HUES64 (cell line): ENCODE results near the gene REEP6.
"Not testable (repeated sequence)": the region's sequence is repeated elsewhere in the genome, so short reads cannot be mapped to it uniquely, and the experiment has no call there.

Experiments used
- H3K27ac ChIP-seq: 2 replicates; pipeline ENCODE4 v1.7.0; 2013; ENCODE audit warnings: low read depth, low read length, inconsistent platforms
- H3K27me3 ChIP-seq: 2 replicates; pipeline ENCODE4 v1.6.1; 2013; ENCODE audit warnings: mild to moderate bottlenecking, low read length; ENCODE audit not compliant: insufficient read depth
- H3K36me3 ChIP-seq: 2 replicates; pipeline ENCODE4 v1.6.1; 2013; ENCODE audit warnings: mild to moderate bottlenecking, low read length; ENCODE audit not compliant: insufficient read depth
- H3K4me1 ChIP-seq: 2 replicates; pipeline ENCODE4 v1.6.1; 2013; ENCODE audit warnings: mild to moderate bottlenecking, low read length, moderate library complexity; ENCODE audit not compliant: insufficient read depth
- H3K4me3 ChIP-seq: 2 replicates; pipeline ENCODE4 v1.5.1; 2013; ENCODE audit warnings: mild to moderate bottlenecking, low read length, moderate library complexity
- H3K9ac ChIP-seq: 2 replicates; pipeline ENCODE4 v1.6.1; 2013; ENCODE audit warnings: mild to moderate bottlenecking, low read depth, low read length
- H3K9me3 ChIP-seq: 2 replicates; pipeline ENCODE4 v1.6.1; 2013; ENCODE audit warnings: low read depth, low read length; ENCODE audit not compliant: insufficient read depth
- WGBS: fragments of 150-250, 120-280 bp; methylation state at CpG from one replicate; pipeline ENCODE4 v1.1.7; 2013; ENCODE audit warnings: missing lambda C conversion rate; 5-methylcytosine and 5-hydroxymethylcytosine counted together

Gene REEP6

GRCh38 chr19:1524972-1525325 is 34.0 kb downstream of the REEP6 start:
- Histone ChIP-seq H3K27ac (no peak overlapping the region), H3K9ac (no peak overlapping the region), H3K4me1 (no peaks in the 10 kb centered on the region), H3K27me3 (peaks cover 43% of the 10 kb centered on the region), H3K36me3 (no peaks in the 10 kb centered on the region), H3K9me3 (no peaks in the 10 kb centered on the region), H3K4me3 (no peak overlapping the region)
- 79% methylated on average over 17 of the region's 17 CpGs for WGBS

DNA sequence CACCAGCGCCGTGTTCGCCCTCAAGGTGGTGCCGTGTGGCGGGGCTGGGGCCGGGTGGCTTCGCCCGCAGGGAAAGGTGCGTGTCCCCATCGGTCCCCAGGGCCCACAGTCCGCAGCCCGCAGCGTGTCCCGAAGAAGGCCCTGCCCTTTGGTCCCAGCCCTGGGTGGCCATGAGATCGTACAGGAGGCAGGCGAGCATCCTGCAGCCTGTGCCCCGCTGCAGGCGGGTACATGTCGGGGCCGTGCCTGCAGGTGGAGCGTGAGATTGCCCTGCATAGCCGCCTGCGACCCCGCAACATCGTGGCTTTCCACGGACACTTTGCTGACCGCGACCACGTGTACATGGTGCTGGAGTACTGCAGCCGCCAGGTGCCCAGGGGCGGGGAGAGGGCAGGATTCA is 34.4 kb downstream of the REEP6 start:
- Histone ChIP-seq H3K9ac (no peak overlapping the region), H3K9me3 (no peaks in the 10 kb centered on the region), H3K4me3 (no peak overlapping the region), H3K27me3 (peaks cover 43% of the 10 kb centered on the region), H3K27ac (no peak overlapping the region), H3K4me1 (no peaks in the 10 kb centered on the region), H3K36me3 (no peaks in the 10 kb centered on the region)
- 71% methylated on average over 31 of the region's 31 CpGs for WGBS

DNA sequence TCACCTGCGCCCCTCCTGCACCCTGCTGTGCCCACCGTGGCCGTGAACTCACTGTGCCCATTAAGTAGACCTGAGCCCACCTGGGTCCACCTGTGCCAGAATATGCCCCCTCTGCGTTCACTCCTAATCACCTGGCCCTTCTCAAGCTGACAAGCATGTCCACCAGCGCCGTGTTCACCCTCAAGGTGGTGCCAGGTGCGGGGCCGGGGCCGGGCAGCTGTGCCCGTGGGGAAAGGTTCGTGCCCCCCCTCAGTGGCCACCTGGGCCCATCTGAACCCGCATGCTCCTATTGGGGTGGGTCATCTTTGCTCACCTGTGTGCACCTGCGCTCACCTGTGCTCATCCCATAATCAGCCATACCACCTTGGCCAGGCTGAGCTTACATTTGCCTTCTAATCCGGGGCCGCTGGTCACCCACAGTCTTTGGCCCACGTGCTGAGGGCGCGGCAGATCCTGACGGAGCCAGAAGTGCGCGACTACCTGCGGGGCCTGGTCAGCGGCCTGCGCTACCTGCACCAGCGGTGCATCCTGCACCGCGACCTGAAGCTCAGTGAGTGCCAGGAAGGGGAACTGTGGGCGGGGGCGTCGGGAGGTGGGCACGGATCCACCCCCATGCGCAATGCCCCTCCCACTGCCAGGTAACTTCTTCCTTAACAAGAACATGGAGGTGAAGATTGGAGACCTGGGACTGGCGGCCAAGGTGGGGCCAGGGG is 35.2 kb downstream of the REEP6 start:
- no peaks in the 10 kb centered on the region for H3K9me3 ChIP-seq
- H3K36me3 ChIP-seq = no peaks in the 10 kb centered on the region
- H3K27me3 ChIP-seq = peaks cover 43% of the 10 kb centered on the region
- no peak overlapping the region for H3K4me3 ChIP-seq
- 83% methylated on average over 33 of the region's 33 CpGs for WGBS
- no peaks in the 10 kb centered on the region for H3K4me1 ChIP-seq
- no peak overlapping the region for H3K9ac ChIP-seq
- H3K27ac ChIP-seq = no peak overlapping the region

DNA sequence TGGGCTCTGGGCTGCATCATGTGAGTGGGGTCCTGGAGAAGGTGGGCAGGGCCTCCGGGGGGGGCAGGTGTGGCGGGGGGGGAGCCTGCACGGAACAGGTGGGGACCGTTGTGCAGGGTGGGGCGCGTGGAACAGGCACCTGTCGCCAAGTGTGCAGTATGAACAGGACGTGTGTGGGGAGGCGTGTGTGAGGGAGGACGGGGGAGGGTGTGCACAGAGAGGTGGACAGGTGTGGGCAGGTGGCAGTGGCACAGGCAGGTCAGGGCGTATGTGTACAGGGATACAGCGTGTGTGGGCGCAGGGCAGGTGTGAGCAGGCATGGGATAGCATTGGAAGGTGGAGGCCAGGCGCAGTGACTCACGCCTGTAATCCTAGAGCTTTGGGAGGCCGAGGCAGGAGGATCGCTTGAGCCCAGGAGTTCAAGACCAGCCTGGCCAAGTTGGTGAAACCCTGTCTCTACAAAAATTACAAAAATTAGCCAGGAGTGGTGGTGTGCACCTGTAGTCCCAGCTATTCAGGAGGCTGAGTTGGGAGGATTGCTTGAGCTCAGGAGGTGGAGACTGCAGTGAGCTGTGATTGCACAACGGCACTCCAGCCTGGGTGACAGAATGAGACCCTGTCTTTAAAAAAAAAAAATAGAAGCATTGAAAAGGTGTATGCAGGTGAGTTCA is 36.1 kb downstream of the REEP6 start:
- H3K36me3 ChIP-seq = no peaks in the 10 kb centered on the region
- WGBS = 86% methylated on average over 18 of the region's 18 CpGs
- H3K9ac ChIP-seq = no peak overlapping the region
- no peak overlapping the region for H3K4me3 ChIP-seq
- H3K9me3 ChIP-seq = no peaks in the 10 kb centered on the region
- H3K4me1 ChIP-seq = no peaks in the 10 kb centered on the region
- H3K27ac ChIP-seq = no peak overlapping the region
- H3K27me3 ChIP-seq = peaks cover 37% of the 10 kb centered on the region

- H3K27ac ChIP-seq = no peak overlapping the region
- peaks cover 33% of the 10 kb centered on the region for H3K27me3 ChIP-seq
- no peaks in the 10 kb centered on the region for H3K9me3 ChIP-seq
- no peak overlapping the region for H3K4me3 ChIP-seq
- no peaks in the 10 kb centered on the region for H3K4me1 ChIP-seq
- no peaks in the 10 kb centered on the region for H3K36me3 ChIP-seq
- 81% methylated on average over 27 of the region's 27 CpGs for WGBS
- H3K9ac ChIP-seq = no peak overlapping the region
These were observed 36.8 kb downstream of the REEP6 start for GRCh38 chr19:1527650-1528309.

DNA sequence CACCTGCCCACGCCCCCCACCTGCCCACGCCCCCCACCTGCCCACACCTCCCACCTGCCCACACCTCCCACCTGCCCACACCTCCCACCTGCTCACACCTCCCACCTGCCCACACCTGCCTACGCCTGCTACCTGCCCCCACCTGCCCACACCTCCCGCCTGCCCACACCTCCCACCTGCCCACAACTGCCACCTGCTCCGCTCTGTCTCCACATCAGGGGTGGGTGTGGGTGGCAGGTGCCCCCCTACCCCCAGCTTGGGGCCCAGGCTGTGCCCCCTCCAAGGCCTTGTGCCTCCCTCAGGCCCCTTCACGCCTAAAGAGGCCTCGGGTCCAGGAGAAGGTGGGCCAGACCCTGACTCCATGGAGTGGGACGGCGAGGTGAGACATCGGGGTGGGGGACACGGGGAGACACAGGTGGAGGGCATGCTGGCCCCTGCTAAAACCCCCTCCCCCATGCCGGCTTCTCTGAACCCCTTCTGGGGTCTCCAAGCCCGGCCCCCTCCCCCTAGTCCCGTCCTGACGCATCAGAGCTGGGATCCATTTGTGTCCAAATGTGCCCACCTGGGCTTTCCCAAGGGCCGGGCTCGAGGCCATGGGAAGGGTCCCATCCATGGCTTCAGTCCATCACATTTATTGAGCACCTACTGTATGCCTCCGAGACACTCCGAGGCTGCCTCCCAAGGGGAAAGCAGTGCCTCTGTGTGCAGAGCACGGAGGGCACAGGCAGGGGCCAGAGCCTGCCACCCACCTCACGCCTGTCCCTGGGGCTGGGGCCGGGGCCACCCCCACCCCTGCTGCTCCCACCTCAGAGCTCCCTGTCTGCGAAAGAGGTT is 37.8 kb downstream of the REEP6 start:
- Histone ChIP-seq H3K9me3 (no peaks in the 10 kb centered on the region), H3K27me3 (peaks cover 23% of the 10 kb centered on the region), H3K4me3 (no peak overlapping the region)

GRCh38 chr19:1529430-1529816 is 38.4 kb downstream of the REEP6 start:
- 84% methylated on average over 16 of the region's 16 CpGs for WGBS
- H3K27me3 ChIP-seq = peaks cover 16% of the 10 kb centered on the region
- H3K36me3 ChIP-seq = no peaks in the 10 kb centered on the region
- H3K9me3 ChIP-seq = no peaks in the 10 kb centered on the region
- H3K4me1 ChIP-seq = no peaks in the 10 kb centered on the region
- H3K4me3 ChIP-seq = no peak overlapping the region
- no peak overlapping the region for H3K27ac ChIP-seq
- no peak overlapping the region for H3K9ac ChIP-seq

More for the DNA sequence above, 37.8 kb downstream of the REEP6 start:
- 87% methylated on average over 21 of the region's 23 CpGs for whole genome bisulfite sequencing
- no peaks in the 10 kb centered on the region for H3K36me3 ChIP-seq
- H3K27ac ChIP-seq = no peak overlapping the region
- no peaks in the 10 kb centered on the region for H3K4me1 ChIP-seq
- H3K9ac ChIP-seq = no peak overlapping the region

DNA sequence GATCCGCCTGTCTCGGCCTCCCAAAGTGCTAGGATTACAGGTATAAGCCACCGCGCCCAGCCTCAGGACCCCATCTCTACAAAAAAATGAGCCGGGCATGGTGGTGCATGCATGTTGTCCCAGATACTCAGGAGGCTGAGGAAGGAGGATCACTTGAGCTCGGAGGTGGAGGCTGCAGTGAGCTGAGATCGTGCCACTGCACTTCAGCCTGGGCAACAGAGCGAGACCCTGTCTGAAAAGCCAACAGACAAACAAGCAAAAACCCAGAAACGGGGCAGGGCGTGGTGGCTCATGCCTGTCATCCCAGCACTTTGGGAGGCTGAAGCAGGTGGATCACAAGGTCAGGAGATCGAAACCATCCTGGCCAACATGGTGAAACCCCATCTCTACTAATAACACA is 39.9 kb downstream of the REEP6 start:
- H3K4me1 ChIP-seq, H3K9me3 ChIP-seq, H3K27ac ChIP-seq, H3K9ac ChIP-seq, H3K4me3 ChIP-seq, H3K36me3 ChIP-seq, H3K27me3 ChIP-seq: not testable (repeated sequence)
- 89% methylated on average over 11 of the region's 11 CpGs for WGBS

DNA sequence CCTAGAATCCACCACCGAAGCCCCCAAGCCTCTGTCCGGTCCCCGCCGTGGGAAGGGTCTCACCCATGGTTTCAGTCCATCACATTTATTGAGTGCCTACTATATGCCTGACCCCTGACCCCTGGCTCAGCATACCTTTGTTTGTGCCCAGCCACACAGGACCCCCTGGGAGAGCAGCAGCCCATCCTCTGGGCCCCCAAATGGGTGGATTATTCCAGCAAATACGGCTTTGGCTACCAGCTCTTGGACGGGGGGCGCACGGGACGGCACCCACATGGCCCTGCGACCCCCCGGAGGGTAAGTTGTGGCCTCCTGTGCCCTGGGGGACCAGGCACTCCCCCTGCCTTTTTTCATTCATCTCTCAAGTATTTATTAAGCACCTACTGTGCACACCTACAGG is 40.6 kb downstream of the REEP6 start:
- H3K4me1 ChIP-seq = no peaks in the 10 kb centered on the region
- no peaks in the 10 kb centered on the region for H3K27me3 ChIP-seq
- no peak overlapping the region for H3K9ac ChIP-seq
- 88% methylated on average over 11 of the region's 11 CpGs for WGBS
- H3K36me3 ChIP-seq = no peaks in the 10 kb centered on the region
- no peak overlapping the region for H3K27ac ChIP-seq
- no peak overlapping the region for H3K4me3 ChIP-seq
- no peaks in the 10 kb centered on the region for H3K9me3 ChIP-seq

GRCh38 chr19:1532003-1532402 is 41.0 kb downstream of the REEP6 start:
- no peak overlapping the region for H3K9ac ChIP-seq
- no peak overlapping the region for H3K27ac ChIP-seq
- 88% methylated on average over 9 of the region's 9 CpGs for WGBS
- H3K4me3 ChIP-seq = no peak overlapping the region
- H3K27me3 ChIP-seq = no peaks in the 10 kb centered on the region
- H3K36me3 ChIP-seq = no peaks in the 10 kb centered on the region
- no peaks in the 10 kb centered on the region for H3K4me1 ChIP-seq
- H3K9me3 ChIP-seq = no peaks in the 10 kb centered on the region
